BJ (cell line): ENCODE measurements around the gene MFSD12. TPM values are rescaled to one million over a fixed set of nuclear protein-coding genes. Genes with fewer than 3 reads are reported as not detected.
A peak's percentile ranks its signal among the peaks of the same experiment; 100 is the strongest.
"Not testable (repeated sequence)": the region's sequence is repeated elsewhere in the genome, so short reads cannot be mapped to it uniquely, and the experiment has no call there.

Experiments used
- CTCF ChIA-PET: fragments of 350-600 bp; formaldehyde crosslinking; extraction: SDS; loops from one replicate; lab custom pipeline; 2021; ENCODE audit warnings: antibody characterized with exemption, inconsistent platforms; lab: Yijun Ruan, JAX
- POLR2A ChIA-PET: fragments of 300-600 bp; sonication (Branson Sonifier 250); formaldehyde crosslinking; extraction: SDS; loops from one replicate; lab custom pipeline; 2021; ENCODE audit warnings: antibody characterized with exemption; lab: Charles Lee
- DNase-seq: peaks from one replicate; pipeline ENCODE4 v3.0.0-alpha.2; 2011; ENCODE audit warnings: low read depth
- H3K27me3 ChIP-seq: 2 replicates; pipeline ENCODE4 v1.6.0; 2011; ENCODE audit warnings: low read length; ENCODE audit not compliant: control insufficient read depth, insufficient read depth
- H3K36me3 ChIP-seq: 2 replicates; pipeline ENCODE4 v1.5.1; 2011; ENCODE audit warnings: low read length; ENCODE audit not compliant: control insufficient read depth, insufficient read depth
- H3K4me3 ChIP-seq: 2 replicates; pipeline ENCODE4 v1.5.1; 2011; ENCODE audit warnings: low read depth, mild to moderate bottlenecking, control low read depth, low read length
- polyA plus RNA-seq: library from polyadenylated mRNA; depleted of rRNA; stranded (reverse); fragments of >200 nt; gene quantifications from 2 replicates; pipeline ENCODE4 v1.2.3, GENCODE V29; 2011
- TF ChIP-seq, protein P1 (sequence below): IDR thresholded peaks from 2 replicates; pipeline ENCODE4 v1.5.1; 2011; ENCODE audit warnings: low read depth, mild to moderate bottlenecking, control low read depth, inconsistent platforms, low read length, moderate library complexity; ENCODE audit not compliant: insufficient read depth

MFSD12 gene
- polyA plus RNA-seq, 1 experiment = 54.7 TPM

DNA sequence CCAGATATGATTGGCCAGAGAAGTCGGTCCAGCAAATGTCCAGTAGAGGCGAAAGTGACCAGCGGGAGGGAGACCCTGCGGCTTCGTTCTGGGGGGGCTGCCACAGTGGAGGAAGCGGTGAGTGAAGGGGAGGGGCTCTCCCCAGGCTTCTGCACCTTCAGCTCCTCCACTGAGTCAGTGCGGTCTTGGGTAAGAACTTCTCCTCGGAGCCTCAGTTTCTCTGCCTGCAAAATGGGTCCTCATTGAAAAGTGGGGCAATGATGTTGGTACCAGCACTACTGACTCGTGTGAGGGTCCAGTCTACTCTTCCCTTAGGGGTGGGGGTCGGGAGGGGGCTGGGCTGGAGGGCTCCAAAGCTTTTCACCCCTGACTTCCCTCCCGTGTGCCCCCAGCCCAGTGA lies 32.1 kb upstream of the MFSD12 start:
- CTCF ChIA-PET = no interaction called here
- POLR2A ChIA-PET = no interaction called here
- Histone ChIP-seq H3K27me3 (0 out of 2 replicates have a peak, but pooled peaks cover 1% of the 10 kb centered on the region), H3K36me3 (no peaks in the 10 kb centered on the region), H3K4me3 (no peak overlapping the region)
- TF ChIP-seq, protein P1, sequence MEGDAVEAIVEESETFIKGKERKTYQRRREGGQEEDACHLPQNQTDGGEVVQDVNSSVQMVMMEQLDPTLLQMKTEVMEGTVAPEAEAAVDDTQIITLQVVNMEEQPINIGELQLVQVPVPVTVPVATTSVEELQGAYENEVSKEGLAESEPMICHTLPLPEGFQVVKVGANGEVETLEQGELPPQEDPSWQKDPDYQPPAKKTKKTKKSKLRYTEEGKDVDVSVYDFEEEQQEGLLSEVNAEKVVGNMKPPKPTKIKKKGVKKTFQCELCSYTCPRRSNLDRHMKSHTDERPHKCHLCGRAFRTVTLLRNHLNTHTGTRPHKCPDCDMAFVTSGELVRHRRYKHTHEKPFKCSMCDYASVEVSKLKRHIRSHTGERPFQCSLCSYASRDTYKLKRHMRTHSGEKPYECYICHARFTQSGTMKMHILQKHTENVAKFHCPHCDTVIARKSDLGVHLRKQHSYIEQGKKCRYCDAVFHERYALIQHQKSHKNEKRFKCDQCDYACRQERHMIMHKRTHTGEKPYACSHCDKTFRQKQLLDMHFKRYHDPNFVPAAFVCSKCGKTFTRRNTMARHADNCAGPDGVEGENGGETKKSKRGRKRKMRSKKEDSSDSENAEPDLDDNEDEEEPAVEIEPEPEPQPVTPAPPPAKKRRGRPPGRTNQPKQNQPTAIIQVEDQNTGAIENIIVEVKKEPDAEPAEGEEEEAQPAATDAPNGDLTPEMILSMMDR = no peak
- no peak for DNase-seq

DNA sequence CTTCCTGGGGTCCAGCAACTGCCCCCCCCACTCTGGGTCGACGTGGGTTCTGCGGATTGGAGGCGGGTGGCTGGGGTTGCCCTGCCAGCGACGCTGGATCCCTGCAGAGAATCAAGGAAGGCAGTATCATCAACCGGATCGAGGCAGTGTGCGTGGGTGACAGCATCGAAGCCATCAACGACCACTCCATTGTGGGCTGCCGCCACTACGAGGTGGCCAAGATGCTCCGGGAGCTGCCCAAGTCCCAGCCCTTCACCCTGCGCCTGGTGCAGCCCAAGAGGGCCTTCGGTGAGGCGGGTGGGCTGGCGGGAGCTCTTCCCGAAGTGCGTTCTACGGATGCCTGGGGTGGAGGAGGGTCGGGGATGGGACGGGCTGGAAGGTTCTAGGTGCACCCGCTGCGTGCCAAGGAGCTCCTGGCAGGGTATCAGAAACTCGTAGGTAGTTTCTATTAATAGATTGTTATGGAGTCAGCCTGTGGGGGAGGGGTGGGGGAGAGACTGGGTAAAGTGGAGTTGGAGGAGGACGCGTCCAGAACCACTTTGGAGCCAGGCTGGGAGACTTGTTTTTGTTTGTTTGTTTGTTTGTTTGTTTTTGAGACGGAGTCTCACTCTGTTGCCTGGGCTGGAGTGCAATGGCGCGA lies 29.4 kb upstream of the MFSD12 start:
- TF ChIP-seq, protein P1 = no peak
- Histone ChIP-seq H3K36me3 (no peaks in the 10 kb centered on the region), H3K4me3 (no peak overlapping the region), H3K27me3 (0 out of 2 replicates have a peak, but pooled peaks cover 1% of the 10 kb centered on the region)
- ChIA-PET CTCF (interaction anchor here (1.0 to 2.0 kb wide), 3 partner anchors 9 to 42 kb away, joined by 3 to 10 read pairs (median 4); no protein-coding TSS in a partner anchor), POLR2A (no interaction called here)
- no peak for DNase-seq

DNA sequence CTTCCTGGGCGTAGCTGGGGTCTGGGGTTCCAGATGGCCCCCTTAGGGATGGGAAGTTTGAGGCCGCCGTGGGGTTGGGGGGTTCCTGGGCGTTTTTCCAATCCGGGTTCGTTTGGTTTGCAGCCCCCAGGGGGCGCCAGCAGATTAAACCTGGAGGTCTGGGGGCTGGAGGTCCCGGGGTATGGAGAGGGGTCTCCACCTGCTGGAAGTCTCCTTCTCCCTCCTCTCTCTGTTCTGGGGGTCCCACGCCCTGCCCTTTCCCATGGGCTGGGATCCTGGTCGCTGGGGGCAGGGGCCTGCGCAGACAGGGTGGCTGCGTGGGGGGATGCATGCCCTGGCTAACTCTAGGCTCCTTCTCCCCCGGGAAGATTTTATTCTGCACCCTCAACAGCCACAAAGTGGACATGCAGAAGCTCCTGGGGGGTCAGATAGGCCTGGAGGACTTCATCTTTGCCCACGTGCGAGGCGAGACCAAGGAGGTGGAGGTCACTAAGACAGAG lies 28.8 kb upstream of the MFSD12 start:
- Histone ChIP-seq H3K27me3 (0 out of 2 replicates have a peak, but pooled peaks cover 1% of the 10 kb centered on the region), H3K36me3 (no peaks in the 10 kb centered on the region), H3K4me3 (no peak overlapping the region)
- POLR2A ChIA-PET = no interaction called here
- no peak for DNase-seq
- CTCF ChIA-PET = interaction anchor here (1.0 to 2.0 kb wide), 3 partner anchors 10 to 41 kb away, joined by 3 to 10 read pairs (median 4); no protein-coding TSS in a partner anchor
- TF ChIP-seq, protein P1 = peak; percentile 55

DNA sequence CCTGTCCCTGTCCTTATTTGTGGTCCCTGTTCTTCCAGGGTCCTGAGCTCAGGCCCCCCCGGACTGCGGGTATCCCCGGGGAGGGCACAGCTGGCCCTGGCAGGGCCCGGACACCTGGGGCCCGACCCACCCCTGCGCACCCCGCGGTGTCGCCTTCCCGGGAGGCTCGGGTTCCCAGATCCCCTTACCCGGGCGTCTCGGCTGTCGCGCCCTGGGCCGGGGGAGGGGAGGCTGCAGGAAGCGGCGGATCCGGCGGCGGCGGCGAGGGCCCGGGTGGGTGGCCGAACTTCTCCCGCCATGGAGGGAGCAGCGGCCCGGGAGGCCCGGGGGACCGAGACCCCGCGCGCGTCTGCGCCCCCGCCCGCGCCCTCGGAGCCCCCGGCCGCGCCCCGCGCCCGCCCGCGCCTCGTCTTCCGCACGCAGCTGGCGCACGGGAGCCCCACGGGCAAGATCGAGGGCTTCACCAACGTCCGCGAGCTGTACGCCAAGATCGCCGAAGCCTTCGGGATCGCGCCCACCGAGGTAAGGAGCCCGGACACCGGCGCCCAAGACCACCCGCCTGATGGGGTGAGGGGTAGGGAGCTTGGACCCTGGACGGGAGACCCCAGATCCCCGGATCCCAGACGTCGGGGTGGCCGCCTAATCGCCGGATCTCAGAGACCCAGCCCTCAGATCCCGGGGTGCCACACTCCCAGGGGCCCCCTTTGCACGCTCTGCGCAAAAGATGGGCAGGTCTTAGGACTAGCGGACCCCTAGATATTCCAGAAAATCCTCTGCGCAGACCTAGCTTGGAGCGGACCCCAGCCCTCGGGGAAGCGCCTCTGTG lies 28.1 kb upstream of the MFSD12 start, which contains the start of gene GIPC3:
Gene GIPC3 (plus strand): TSS at position 178 of the 826 bp plus-strand sequence. CDS start 120 bp downstream, at position 298.
- ChIA-PET CTCF (interaction anchor here (0.8 to 2.0 kb wide), 2 partner anchors 10 to 23 kb away, joined by 3 to 10 read pairs; no protein-coding TSS in a partner anchor), POLR2A (no interaction called here)
- Histone ChIP-seq H3K27me3 (0 out of 2 replicates have a peak, but pooled peaks cover 1% of the 10 kb centered on the region), H3K4me3 (peak within 1 kb of the TSS; percentile 19), H3K36me3 (no peaks in the 10 kb centered on the region)
- TF ChIP-seq, protein P1 = no peak
- no peak for DNase-seq

DNA sequence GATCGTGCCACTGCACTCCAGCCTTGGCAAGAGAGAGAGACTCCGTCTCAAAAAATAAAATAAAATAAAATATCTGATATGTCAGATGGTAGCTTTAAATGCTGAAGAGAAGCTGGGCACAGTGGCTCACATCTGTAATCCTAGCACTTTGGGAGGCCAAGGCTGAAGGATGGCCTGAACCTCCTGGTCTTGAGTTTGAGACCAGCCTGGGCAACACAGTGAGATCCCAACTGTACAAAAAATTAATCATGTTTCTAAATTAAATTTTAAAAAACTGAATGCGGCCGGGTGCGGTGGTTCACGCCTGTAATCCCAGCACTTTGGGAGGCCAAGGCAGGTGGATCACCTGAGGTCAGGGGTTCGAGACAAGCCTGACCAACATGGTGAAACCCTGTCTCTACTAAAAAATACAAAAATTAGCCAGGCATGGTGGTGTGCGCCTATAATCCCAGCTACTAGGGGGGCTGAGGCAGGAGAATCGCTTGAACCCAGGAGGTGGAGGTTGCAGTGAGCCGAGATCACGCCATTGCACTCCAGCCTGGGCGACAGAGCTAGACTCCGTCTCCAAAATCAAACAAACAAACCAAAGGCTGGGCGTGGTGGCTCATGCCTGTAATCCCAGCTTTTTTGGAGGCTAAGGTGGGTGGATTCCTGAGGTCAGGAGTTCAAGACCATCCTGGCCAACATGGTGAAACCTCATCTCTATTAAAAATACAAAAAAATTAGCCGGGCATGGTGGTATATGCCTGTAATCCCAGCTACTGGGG lies 26.8 kb upstream of the MFSD12 start:
- H3K36me3 ChIP-seq, POLR2A ChIA-PET, H3K4me3 ChIP-seq, DNase-seq, H3K27me3 ChIP-seq: not testable (repeated sequence)
- CTCF ChIA-PET = interaction anchor here (0.7 to 0.8 kb wide), 2 partner anchors 39 to 311 kb away, joined by 3 read pairs; no protein-coding TSS in a partner anchor

DNA sequence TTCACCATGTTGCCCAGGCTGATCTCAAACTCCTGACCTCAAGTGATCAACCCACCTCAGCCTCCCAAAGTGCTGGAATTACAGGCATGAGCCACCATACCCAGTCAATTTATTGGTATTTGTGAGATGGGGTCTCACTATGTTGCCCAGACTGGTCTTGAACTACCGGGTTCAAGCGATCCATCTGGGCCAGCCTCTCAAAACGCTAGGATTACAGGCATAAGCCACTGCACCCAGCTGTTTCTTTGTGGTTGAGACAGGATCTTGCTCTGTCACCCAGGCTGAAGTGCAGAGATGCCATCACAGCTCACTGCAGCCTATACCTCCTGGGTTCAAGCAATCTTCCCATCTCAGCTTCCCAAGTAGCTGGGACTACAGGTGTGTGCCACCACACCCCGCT lies 24.4 kb upstream of the MFSD12 start:
- POLR2A ChIA-PET, H3K27me3 ChIP-seq, DNase-seq, H3K4me3 ChIP-seq, H3K36me3 ChIP-seq: not testable (repeated sequence)
- CTCF ChIA-PET = interaction anchor here (0.7 to 1.5 kb wide), 3 partner anchors 15 to 119 kb away, joined by 3 to 4 read pairs (median 4); partner anchors contain the start of gene PIP5K1C
